HG03159 (cell line): ENCODE measurements around the gene PNLIP.

Source experiments
- ATAC-seq: cut with Tn5 transposase; IDR thresholded peaks from one replicate; pipeline ENCODE4 v1.9.1; 2021; ENCODE audit warnings: mild to moderate bottlenecking, moderate library complexity; ENCODE audit not compliant: unreplicated experiment

Gene PNLIP

GRCh38 chr10:116545756-116546155, at the start of gene PNLIP:
Gene PNLIP (plus strand): TSS chr10:116545931. CDS start chr10:116546093, 162 bp downstream.
- no peak for ATAC-seq

- ATAC-seq = no peak
Observed at GRCh38 chr10:116504786-116505185, 40.9 kb upstream of the PNLIP start.

- no peak for ATAC-seq
Observed at GRCh38 chr10:116510565-116510964, 35.2 kb upstream of the PNLIP start.

GRCh38 chr10:116511365-116511764, 34.4 kb upstream of the PNLIP start:
- ATAC-seq = no peak

- peak; percentile 88 for ATAC-seq
Observed at GRCh38 chr10:116521424-116522290, 24.1 kb upstream of the PNLIP start.

- ATAC-seq = no peak
Observed at GRCh38 chr10:116522803-116523381, 22.8 kb upstream of the PNLIP start.

- ATAC-seq = no peak
Observed at GRCh38 chr10:116524736-116525135, 21.0 kb upstream of the PNLIP start.

GRCh38 chr10:116526219-116526618, 19.5 kb upstream of the PNLIP start:
- no peak for ATAC-seq

GRCh38 chr10:116536810-116537209, 8.9 kb upstream of the PNLIP start:
- no peak for ATAC-seq

- no peak for ATAC-seq
Observed at GRCh38 chr10:116538456-116538855, 7.3 kb upstream of the PNLIP start.

- no peak for ATAC-seq
Observed at GRCh38 chr10:116538992-116539391, 6.7 kb upstream of the PNLIP start.

GRCh38 chr10:116540814-116541213, 4.9 kb upstream of the PNLIP start:
- ATAC-seq = no peak

GRCh38 chr10:116542007-116542677, 3.6 kb upstream of the PNLIP start:
- ATAC-seq = no peak

- no peak for ATAC-seq
Observed at GRCh38 chr10:116545122-116545521, 609 bp upstream of the PNLIP start.

- no peak for ATAC-seq
Observed at GRCh38 chr10:116548301-116548700, 2.6 kb downstream of the PNLIP start.

- no peak for ATAC-seq
Observed at GRCh38 chr10:116553378-116553980, 7.7 kb downstream of the PNLIP start.

GRCh38 chr10:116554628-116555027, 8.9 kb downstream of the PNLIP start:
- ATAC-seq = no peak

- ATAC-seq = no peak
Observed at GRCh38 chr10:116555880-116556279, 10.1 kb downstream of the PNLIP start.

GRCh38 chr10:116557305-116557880, 11.7 kb downstream of the PNLIP start:
- no peak for ATAC-seq

- ATAC-seq = no peak
Observed at GRCh38 chr10:116565534-116565933, 19.8 kb downstream of the PNLIP start.

- ATAC-seq = no peak
Observed at GRCh38 chr10:116566932-116567331, 21.2 kb downstream of the PNLIP start.
